Keratinocyte (primary cell): Measurements from ENCODE around the gene SURF6.

ENCODE experiments used
- EZH2 ChIP-seq: IDR thresholded peaks from one replicate; pipeline ENCODE4 v1.6.1; 2012; ENCODE audit warnings: inconsistent platforms, mild to moderate bottlenecking, low read length, moderate library complexity
- TF ChIP-seq, protein P1 (sequence below), 3 experiments: IDR thresholded peaks in 1 of 3; conservative IDR thresholded peaks in 1 of 3; optimal IDR thresholded peaks in 1 of 3; 2 replicates in 2 of 3; 3 replicates in 1 of 3; pipeline versions ENCODE3 to v1.5.1; 2011; ENCODE audit warnings: low read length in 3 of 3, mild to moderate bottlenecking in 3 of 3, moderate library complexity in 2 of 3, control low read depth in 1 of 3, inconsistent platforms in 1 of 3; ENCODE audit not compliant: insufficient read depth in 2 of 3; ENCODE audit errors: extremely low read depth in 1 of 3

DNA sequence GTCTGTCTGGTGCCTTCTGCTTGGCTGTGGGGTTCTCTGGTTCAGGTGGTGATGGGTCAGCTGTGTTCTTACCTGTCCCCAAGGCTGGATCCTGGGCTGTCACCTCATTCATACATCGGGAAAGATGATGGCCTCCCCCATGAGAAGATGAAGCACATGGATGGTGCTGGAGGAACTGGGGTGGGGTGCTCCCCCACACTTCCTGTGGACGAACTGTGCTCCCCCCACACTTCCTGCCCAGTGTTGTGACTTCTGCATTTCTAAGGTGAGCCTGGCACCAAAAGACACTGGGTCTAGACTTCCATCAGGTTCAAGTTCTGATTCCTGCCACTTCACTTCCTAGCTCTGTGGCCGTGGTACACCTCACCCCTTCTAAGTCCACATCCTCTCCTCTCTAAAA, 4.3 kb upstream of the SURF6 start:
- TF ChIP-seq, protein P1, sequence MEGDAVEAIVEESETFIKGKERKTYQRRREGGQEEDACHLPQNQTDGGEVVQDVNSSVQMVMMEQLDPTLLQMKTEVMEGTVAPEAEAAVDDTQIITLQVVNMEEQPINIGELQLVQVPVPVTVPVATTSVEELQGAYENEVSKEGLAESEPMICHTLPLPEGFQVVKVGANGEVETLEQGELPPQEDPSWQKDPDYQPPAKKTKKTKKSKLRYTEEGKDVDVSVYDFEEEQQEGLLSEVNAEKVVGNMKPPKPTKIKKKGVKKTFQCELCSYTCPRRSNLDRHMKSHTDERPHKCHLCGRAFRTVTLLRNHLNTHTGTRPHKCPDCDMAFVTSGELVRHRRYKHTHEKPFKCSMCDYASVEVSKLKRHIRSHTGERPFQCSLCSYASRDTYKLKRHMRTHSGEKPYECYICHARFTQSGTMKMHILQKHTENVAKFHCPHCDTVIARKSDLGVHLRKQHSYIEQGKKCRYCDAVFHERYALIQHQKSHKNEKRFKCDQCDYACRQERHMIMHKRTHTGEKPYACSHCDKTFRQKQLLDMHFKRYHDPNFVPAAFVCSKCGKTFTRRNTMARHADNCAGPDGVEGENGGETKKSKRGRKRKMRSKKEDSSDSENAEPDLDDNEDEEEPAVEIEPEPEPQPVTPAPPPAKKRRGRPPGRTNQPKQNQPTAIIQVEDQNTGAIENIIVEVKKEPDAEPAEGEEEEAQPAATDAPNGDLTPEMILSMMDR (optimal IDR thresholded peaks at IDR 0.05 in 1 of 3, IDR thresholded peaks at IDR 0.05 in 1 of 3, conservative IDR thresholded peaks at IDR 0.05 in 1 of 3; ENCODE audit: extremely low read depth in 1 of 3, insufficient read depth in 2 of 3, low read length in 3 of 3): no peak
- TF ChIP-seq EZH2: no peak
